ENCODE measurements around the gene TIMM21.
A peak's percentile ranks its signal among the peaks of the same experiment; 100 is the strongest.

TIMM21 gene

GRCh38 chr18:74148543-74149070 lies 284 bp downstream of the TIMM21 start:
- no peak for DNase-seq

DNA sequence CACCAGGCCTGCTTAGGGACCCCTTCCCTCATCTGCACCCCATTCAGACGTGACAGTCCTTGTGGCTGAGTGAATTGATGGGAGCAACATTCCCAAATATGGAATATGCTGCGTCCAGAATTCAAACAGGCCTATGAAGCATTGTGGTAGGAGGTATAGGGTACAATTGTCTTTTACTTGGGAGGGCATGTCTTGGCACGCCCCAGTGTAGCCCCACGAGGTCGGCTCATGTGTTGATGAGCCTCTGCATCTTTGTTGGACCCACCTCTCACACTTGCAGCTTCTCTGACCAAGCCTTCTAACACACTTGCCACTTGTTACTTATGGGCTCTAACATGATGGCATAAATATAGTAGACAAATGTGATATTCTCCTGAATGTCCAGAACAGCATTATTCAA lies 1.6 kb downstream of the TIMM21 start:
- no peak for DNase-seq

DNA sequence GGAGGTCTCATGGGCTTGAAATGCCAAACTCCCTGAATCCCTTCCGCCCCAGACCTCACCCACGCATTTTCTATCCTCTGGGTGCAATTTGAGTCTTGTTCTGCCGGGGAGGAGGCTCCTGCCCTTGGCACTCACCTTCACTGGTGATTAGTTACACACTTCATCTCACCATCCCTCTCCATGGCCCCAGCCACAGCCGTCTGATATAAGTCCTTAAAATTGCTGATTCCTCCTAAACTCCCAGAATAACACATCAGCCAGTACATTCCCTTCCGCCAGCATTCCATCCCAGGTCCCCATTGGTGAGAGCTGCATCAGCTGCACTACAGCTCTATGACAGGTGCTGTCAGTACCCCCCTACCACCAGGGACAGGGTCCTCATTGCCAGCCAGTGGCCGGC lies 3.9 kb downstream of the TIMM21 start:
- no peak for DNase-seq

DNA sequence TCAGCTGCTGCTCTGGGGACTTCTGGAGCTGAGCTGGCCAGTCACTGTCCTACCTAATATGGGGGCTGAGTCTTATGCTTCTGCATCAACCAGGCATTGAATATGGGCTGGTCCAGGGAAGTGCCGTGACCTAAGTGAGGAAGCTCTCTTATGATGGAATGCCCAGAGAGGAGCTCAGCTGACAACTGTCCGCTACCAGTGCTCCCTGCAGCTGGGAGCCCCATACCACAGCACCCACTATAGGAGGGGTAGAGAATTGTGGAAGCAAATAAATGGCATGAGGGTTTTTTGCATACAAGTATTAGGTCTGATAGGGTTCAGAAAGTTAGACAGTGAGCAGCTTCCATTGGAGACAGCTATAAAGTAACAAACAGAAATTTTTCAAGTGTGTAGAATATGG lies 4.5 kb downstream of the TIMM21 start:
- DNase-seq: no peak

GRCh38 chr18:74153377-74153776 lies 5.1 kb downstream of the TIMM21 start:
- peak; percentile 6 for DNase-seq

- no peak for DNase-seq
Measured at GRCh38 chr18:74153793-74154192, 5.5 kb downstream of the TIMM21 start.

- DNase-seq: no peak
Measured at GRCh38 chr18:74154716-74155115, 6.4 kb downstream of the TIMM21 start.

GRCh38 chr18:74155276-74155675 lies 7.0 kb downstream of the TIMM21 start:
- DNase-seq: peak; percentile 21

DNA sequence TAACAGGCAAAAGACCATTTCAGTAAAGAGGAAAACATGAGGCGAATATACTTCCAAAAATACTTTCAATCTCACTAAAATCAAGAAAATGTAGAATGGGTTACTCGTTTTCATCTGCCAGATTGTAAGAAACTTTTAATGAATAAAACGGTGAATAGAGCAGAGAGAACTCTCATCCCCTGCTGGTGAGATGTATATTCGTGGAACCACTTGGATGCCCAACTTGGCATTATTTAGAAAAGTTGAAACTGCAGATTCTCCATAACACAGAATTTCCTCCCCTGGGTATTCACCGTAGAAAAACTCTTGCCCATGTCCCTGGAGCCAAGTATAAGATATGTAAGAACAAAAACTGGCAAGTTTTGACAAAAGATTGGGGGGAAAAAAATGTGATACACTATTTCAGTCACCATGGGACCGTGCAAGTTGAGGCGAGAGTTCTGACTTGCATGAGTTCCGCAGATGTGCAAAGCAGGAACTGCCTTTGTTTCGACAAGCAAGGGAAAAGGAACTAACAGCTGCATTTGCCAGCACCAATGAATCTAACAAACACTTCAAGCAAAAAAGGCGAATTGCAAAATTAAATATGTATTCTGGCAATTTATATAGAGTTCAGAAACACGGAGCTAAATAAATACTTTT lies 14.8 kb downstream of the TIMM21 start:
- DNase-seq: no peak

DNA sequence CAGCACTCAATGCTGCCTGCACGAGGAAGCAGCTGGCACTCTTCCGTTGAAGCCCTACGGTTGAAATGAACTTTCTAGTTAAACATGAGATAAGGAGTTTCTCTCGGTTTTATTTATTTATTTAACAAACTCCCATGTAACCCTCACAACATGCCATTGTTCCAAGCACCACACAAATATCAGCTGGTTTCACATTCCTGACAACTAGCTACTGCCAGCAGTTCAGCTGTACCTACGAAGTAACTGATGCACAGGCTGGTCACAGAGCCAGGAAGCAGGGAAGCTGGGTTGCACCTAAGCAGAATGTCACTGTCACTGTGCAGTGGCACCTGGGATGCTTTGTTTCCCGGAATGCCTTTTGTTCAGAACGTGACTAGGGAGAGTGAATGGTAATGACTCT lies 18.1 kb downstream of the TIMM21 start:
- DNase-seq: no peak

GRCh38 chr18:74171910-74172606 lies 23.7 kb downstream of the TIMM21 start:
- no peak for DNase-seq

DNA sequence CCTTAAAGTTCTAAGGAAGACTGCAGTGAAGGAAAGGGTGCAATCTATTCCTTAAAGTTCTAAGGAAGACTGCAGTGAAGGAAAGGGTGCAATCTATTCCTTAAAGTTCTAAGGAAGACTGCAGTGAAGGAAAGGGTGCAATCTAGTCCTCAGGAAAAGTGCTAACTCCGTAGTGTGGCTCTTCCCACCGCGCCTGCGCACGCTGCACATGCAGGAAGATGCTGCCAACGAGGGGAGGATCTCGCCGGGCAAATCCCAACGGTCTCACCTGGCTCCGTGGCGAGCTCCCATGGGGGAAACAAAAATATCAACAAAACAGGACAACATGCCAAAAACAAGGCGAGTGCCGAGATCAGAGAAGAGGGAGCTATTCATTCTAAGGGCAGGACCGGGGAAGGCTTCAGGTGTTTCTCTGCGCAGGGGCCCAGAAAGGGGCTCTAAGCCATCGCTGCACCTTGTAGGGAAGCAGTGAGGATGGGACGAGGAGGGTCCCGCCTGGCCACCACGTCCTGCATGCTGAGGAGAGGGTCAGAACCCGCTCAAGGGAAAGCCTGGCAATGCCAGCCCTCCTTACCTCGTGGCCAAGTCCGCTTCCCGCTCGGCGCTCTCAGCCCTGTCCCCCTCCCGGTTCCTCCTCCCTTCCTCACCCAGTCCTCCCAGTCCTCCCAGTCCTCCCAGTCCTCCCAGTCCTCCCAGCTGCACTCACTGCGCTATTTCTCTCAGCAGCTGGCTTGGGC lies 24.5 kb downstream of the TIMM21 start:
- no peak for DNase-seq

- DNase-seq: no peak
Measured at GRCh38 chr18:74173434-74173750, 25.1 kb downstream of the TIMM21 start.

- DNase-seq: no peak
Measured at GRCh38 chr18:74175658-74176057, 27.3 kb downstream of the TIMM21 start.

DNA sequence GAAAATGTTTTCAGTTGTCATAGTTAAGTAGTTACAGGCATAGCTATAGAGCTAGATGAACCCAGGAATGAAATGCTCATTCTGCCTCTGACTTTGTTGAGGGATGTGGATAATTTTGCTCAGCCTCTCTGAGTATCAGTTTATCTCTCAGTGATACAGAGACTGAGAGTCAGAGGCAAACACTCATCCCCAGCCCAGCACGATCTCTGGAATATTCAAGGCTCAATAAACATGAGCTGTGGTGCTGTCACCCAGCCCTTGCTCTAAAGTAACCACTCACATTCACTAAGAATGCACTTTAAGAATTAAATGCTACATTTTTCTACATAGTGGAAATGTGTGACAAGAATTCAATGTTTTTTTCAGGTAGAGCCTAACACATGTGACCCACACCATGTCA lies 30.6 kb downstream of the TIMM21 start:
- no peak for DNase-seq

- DNase-seq: no peak
Measured at GRCh38 chr18:74179623-74180199, 31.4 kb downstream of the TIMM21 start.

- no peak for DNase-seq
Measured at GRCh38 chr18:74182335-74182734, 34.0 kb downstream of the TIMM21 start.

GRCh38 chr18:74183130-74183529 lies 34.8 kb downstream of the TIMM21 start:
- DNase-seq: no peak

DNA sequence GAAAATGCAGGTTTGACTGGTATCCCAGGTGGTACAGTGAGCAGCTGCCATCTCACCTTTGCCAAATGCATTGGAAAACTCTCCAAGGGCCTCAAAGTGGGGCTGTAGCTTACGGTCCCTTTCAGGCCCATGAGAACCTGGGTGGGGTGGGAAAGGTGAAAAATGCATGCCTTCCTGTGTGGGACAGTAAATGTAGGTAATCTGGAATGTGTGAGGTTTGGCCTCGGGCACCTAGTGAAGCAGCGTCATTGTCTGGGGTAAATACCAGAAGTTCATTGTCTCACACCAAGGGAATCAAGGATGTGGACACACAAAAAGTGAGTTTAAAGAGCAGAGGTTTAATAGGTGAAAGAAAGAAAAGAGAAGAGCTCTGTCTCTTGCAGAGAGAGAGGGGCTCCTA lies 36.6 kb downstream of the TIMM21 start:
- DNase-seq: no peak

DNA sequence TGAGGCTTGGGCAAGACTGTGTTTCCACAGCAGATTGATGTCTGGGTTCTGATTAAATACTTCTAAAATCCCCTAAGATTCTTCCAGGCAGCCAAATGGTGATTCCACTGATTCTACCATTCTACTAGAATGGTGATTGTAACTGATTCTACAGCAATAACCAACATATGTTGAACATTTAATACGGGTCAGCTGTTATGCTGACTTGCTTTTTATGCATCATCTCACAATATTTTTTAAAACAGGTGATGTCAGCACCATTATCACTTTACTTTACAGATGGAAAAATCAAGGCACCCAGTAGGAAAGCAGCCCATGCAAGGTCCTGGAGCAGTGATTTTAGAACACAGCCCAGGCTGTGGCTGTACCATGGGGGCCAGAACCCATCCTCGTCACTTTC lies 37.5 kb downstream of the TIMM21 start:
- DNase-seq: no peak

DNA sequence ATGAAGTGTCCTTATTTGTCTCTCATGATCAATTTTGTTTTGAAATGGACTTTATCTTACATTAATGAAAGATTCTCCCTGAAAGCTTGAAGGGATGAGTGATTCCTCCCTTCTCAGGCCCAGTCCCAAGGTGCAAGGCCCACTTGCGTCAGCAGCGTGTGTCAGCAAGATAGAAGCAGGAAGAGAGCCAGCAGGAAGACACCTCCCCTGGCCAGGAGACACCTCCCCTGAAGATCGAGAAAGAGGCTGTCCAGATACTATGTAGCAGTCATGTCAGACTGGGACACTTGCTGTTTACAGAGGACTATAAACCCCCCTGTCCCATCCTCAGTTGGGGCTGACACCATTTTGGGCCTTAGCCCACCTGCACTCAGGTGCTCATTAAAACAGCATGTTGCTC lies 38.3 kb downstream of the TIMM21 start:
- DNase-seq: no peak

DNA sequence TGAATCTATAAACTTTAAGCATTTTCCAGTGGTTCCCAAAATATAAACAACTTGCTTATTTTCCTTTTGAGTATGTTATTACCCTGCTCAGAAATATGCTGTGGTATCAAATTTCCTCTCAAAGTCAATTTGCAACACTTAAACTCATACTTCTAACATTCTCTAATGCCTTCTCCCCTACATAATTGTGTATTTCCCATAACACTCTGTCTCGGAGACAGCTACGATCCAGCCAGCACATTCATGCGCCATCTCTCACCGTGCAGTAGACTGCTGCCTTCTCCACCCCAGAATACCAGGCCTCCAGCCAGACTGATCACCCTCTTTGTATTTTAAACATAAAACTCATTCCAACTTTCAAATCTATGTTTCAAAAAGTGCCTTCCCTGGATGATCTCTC lies 41.8 kb downstream of the TIMM21 start:
- DNase-seq: peak; percentile 25

DNA sequence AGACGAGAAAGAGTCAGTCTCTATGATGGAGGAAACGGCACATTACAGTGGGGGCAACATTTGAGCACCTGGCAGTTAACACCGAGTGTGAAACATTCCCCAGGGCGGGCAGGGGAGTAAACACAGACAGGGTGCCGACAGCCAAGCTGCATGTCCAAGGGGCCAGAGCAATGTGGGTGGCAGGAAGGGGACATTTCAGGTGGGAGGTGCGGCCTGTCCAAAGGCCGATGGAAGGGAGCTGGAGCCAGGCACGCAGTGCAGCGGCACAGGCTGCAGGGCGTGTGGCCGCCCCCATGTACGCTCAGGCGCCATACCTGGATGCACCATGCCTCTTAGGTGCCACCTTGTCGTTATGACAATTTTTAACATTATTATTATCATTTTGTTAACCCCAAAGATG lies 43.3 kb downstream of the TIMM21 start:
- no peak for DNase-seq

DNA sequence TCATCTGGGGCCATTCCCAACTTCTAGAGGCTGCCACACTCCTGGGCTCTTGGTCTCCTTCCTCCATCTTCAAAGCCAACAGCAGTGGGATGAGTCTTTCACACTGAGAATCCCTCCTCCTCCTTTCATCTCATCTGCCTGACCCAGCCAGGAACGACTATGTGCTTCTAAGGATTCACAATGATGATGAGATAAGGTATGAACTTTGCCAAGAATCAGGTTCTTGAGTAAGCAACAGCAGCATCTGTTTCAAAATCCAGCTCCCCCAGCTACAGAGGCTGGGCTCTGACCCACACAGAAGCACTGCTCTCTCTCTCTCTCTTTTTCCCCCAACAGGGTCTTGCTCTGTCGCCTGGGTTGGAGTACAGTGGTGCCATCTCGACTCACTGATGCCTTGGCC lies 46.4 kb downstream of the TIMM21 start:
- DNase-seq: no peak

All from fibroblast of upper back skin (primary cell).